CD8-positive, alpha-beta memory T cell (primary cell): ENCODE measurements around the gene FBXW11. TPM values are rescaled to one million over a fixed set of nuclear protein-coding genes. Genes with fewer than 3 reads are reported as not detected.

ENCODE experiments used
- CTCF ChIA-PET: fragments of 350-600 bp; sonication (Branson Sonifier 250); formaldehyde crosslinking; loops from one replicate; lab custom pipeline; 2021; ENCODE audit warnings: antibody characterized with exemption; lab: Charles Lee
- POLR2A ChIA-PET: fragments of 350-600 bp; sonication (Branson Sonifier 250); formaldehyde crosslinking; loops from one replicate; lab custom pipeline; 2021; ENCODE audit warnings: antibody characterized with exemption; lab: Charles Lee
- DNase-seq, 5 donors: peaks; one replicate each; pipeline versions ENCODE4 v3.0.0 to v3.0.0-alpha.2; 2020 to 2022; ENCODE audit warnings: mixed read lengths in 1 of 5
- H3K27ac ChIP-seq: one replicate; pipeline ENCODE4 v1.7.0; 2013; ENCODE audit warnings: low read depth, mild to moderate bottlenecking, low read length, moderate library complexity
- H3K27me3 ChIP-seq: 2 replicates; pipeline ENCODE4 v1.7.0; 2013; ENCODE audit warnings: low read length, mild to moderate bottlenecking; ENCODE audit not compliant: insufficient read depth, poor library complexity, severe bottlenecking
- H3K36me3 ChIP-seq: 2 replicates; pipeline ENCODE4 v1.7.0; 2013; ENCODE audit warnings: mild to moderate bottlenecking, low read length, moderate library complexity; ENCODE audit not compliant: insufficient read depth
- H3K4me1 ChIP-seq: 2 replicates; pipeline ENCODE4 v1.7.0; 2013; ENCODE audit warnings: mild to moderate bottlenecking, low read length, moderate library complexity; ENCODE audit not compliant: insufficient read depth
- H3K4me3 ChIP-seq: 2 replicates; pipeline ENCODE4 v1.7.0; 2013; ENCODE audit warnings: mild to moderate bottlenecking, low read length
- H3K9me3 ChIP-seq: 2 replicates; pipeline ENCODE4 v1.7.0; 2013; ENCODE audit warnings: mild to moderate bottlenecking, low read length
- H3K27ac Mint-ChIP-seq, 8 donors: one replicate each; pipeline ENCODE4 v1.8.0; 2020 to 2021; ENCODE audit warnings: mixed read lengths in 8 of 8, mild to moderate bottlenecking in 6 of 8, inconsistent platforms in 3 of 8, moderate library complexity in 3 of 8
- H3K27me3 Mint-ChIP-seq, 2 donors: one replicate each; pipeline ENCODE4 v1.8.0; 2020 to 2021; ENCODE audit warnings: mixed read lengths in 2 of 2, mild to moderate bottlenecking in 1 of 2, moderate library complexity in 1 of 2
- H3K36me3 Mint-ChIP-seq, 3 donors: one replicate each; pipeline ENCODE4 v1.8.0; 2020 to 2021; ENCODE audit warnings: mixed read lengths in 3 of 3, inconsistent platforms in 1 of 3, mild to moderate bottlenecking in 1 of 3
- H3K4me1 Mint-ChIP-seq, 3 donors: one replicate each; pipeline ENCODE4 v1.8.0; 2020 to 2021; ENCODE audit warnings: mixed read lengths in 3 of 3, inconsistent platforms in 1 of 3, mild to moderate bottlenecking in 1 of 3
- H3K4me3 Mint-ChIP-seq, 7 donors: one replicate each; pipeline ENCODE4 v1.8.0; 2020 to 2021; ENCODE audit warnings: mixed read lengths in 7 of 7, mild to moderate bottlenecking in 6 of 7, moderate library complexity in 4 of 7, inconsistent platforms in 2 of 7
- H3K9me3 Mint-ChIP-seq, 5 donors: one replicate each; pipeline ENCODE4 v1.8.0; 2020 to 2022; ENCODE audit warnings: mixed read lengths in 5 of 5, mild to moderate bottlenecking in 3 of 5, moderate library complexity in 2 of 5, inconsistent platforms in 1 of 5
- polyA plus RNA-seq: library from polyadenylated mRNA; unstranded; fragments of 300-500 nt; fragmentation: Illumina TruSeq; gene quantifications from one replicate; pipeline ENCODE4 v1.2.3, GENCODE V29; 2021
- total RNA-seq, 2 experiments: library from RNA; stranded (reverse); gene quantifications; one replicate each; pipeline ENCODE4 v1.2.3, GENCODE V29; 2021

Gene FBXW11
- total and polyA plus RNA-seq, 3 experiments from 2014 or later: 25.8 to 46.9 (median 44.7) TPM

GRCh38 chr5:171849585-171850323, 156.7 kb downstream of the FBXW11 start:
- peaks cover 0 to 9% (median 3%) of the 10 kb centered on the region in 3 donors for H3K36me3 Mint-ChIP-seq
- H3K9me3 Mint-ChIP-seq: no peaks in the 10 kb centered on the region
- CTCF ChIA-PET: no interaction called here
- no peak for DNase-seq
- no peaks in the 10 kb centered on the region for H3K27me3 ChIP-seq
- no peak overlapping the region for H3K27ac ChIP-seq
- H3K27me3 Mint-ChIP-seq: no peaks in the 10 kb centered on the region
- no peak overlapping the region for H3K4me3 Mint-ChIP-seq
- peaks cover 0 to 5% (median 0%) of the 10 kb centered on the region in 3 donors for H3K4me1 Mint-ChIP-seq
- no peaks in the 10 kb centered on the region for H3K9me3 ChIP-seq
- no peaks in the 10 kb centered on the region for H3K36me3 ChIP-seq
- POLR2A ChIA-PET: no interaction called here
- no peak overlapping the region for H3K4me3 ChIP-seq
- no peak overlapping the region for H3K27ac Mint-ChIP-seq
- no peaks in the 10 kb centered on the region for H3K4me1 ChIP-seq

- no peak overlapping the region for H3K4me3 ChIP-seq
- no peaks in the 10 kb centered on the region for H3K9me3 ChIP-seq
- POLR2A ChIA-PET: no interaction called here
- H3K27me3 ChIP-seq: no peaks in the 10 kb centered on the region
- H3K4me1 Mint-ChIP-seq: no peaks in the 10 kb centered on the region
- CTCF ChIA-PET: no interaction called here
- H3K36me3 Mint-ChIP-seq: peaks cover 0 to 8% (median 0%) of the 10 kb centered on the region in 3 donors
- DNase-seq: no peak
- no peaks in the 10 kb centered on the region for H3K36me3 ChIP-seq
- no peaks in the 10 kb centered on the region for H3K4me1 ChIP-seq
- H3K27me3 Mint-ChIP-seq: no peaks in the 10 kb centered on the region
- H3K27ac ChIP-seq: no peak overlapping the region
- peak overlapping the region in 1 of 8 donors; percentile 15 for H3K27ac Mint-ChIP-seq
- no peak overlapping the region for H3K4me3 Mint-ChIP-seq
- no peaks in the 10 kb centered on the region for H3K9me3 Mint-ChIP-seq
These were observed 157.4 kb downstream of the FBXW11 start for GRCh38 chr5:171848911-171849520.

GRCh38 chr5:171848486-171848885, 158.0 kb downstream of the FBXW11 start:
- peak overlapping the region in 1 of 8 donors; percentile 82 for H3K27ac Mint-ChIP-seq
- CTCF ChIA-PET: no interaction called here
- no peaks in the 10 kb centered on the region for H3K27me3 Mint-ChIP-seq
- H3K4me3 Mint-ChIP-seq: no peak overlapping the region
- no peaks in the 10 kb centered on the region for H3K4me1 Mint-ChIP-seq
- peaks cover 0 to 8% (median 0%) of the 10 kb centered on the region in 3 donors for H3K36me3 Mint-ChIP-seq
- POLR2A ChIA-PET: no interaction called here
- Histone ChIP-seq H3K4me3 (no peak overlapping the region), H3K9me3 (no peaks in the 10 kb centered on the region), H3K36me3 (no peaks in the 10 kb centered on the region), H3K27ac (no peak overlapping the region), H3K4me1 (no peaks in the 10 kb centered on the region), H3K27me3 (no peaks in the 10 kb centered on the region)
- H3K9me3 Mint-ChIP-seq: no peaks in the 10 kb centered on the region
- no peak for DNase-seq

GRCh38 chr5:171848006-171848405, 158.4 kb downstream of the FBXW11 start:
- no peak overlapping the region for H3K27ac ChIP-seq
- Mint-ChIP-seq H3K9me3 (no peaks in the 10 kb centered on the region), H3K36me3 (peaks cover 0 to 8% (median 0%) of the 10 kb centered on the region in 3 donors), H3K4me3 (no peak overlapping the region), H3K27ac (peak overlapping the region in 1 of 8 donors; percentile 82), H3K4me1 (no peaks in the 10 kb centered on the region), H3K27me3 (no peaks in the 10 kb centered on the region)
- H3K9me3 ChIP-seq: no peaks in the 10 kb centered on the region
- no peaks in the 10 kb centered on the region for H3K36me3 ChIP-seq
- no peak overlapping the region for H3K4me3 ChIP-seq
- no peaks in the 10 kb centered on the region for H3K4me1 ChIP-seq
- DNase-seq: no peak
- no peaks in the 10 kb centered on the region for H3K27me3 ChIP-seq
- CTCF ChIA-PET: no interaction called here
- POLR2A ChIA-PET: no interaction called here

GRCh38 chr5:171847026-171847425, 159.4 kb downstream of the FBXW11 start:
- H3K27me3 ChIP-seq: no peaks in the 10 kb centered on the region
- H3K4me1 ChIP-seq: no peaks in the 10 kb centered on the region
- H3K27me3 Mint-ChIP-seq: no peaks in the 10 kb centered on the region
- H3K4me3 ChIP-seq: no peak overlapping the region
- DNase-seq: no peak
- no peaks in the 10 kb centered on the region for H3K4me1 Mint-ChIP-seq
- no peaks in the 10 kb centered on the region for H3K36me3 ChIP-seq
- ChIA-PET POLR2A (no interaction called here), CTCF (no interaction called here)
- no peak overlapping the region for H3K4me3 Mint-ChIP-seq
- H3K9me3 ChIP-seq: no peaks in the 10 kb centered on the region
- no peak overlapping the region for H3K27ac Mint-ChIP-seq
- no peaks in the 10 kb centered on the region for H3K9me3 Mint-ChIP-seq
- no peak overlapping the region for H3K27ac ChIP-seq
- H3K36me3 Mint-ChIP-seq: peaks cover 0 to 8% (median 0%) of the 10 kb centered on the region in 3 donors

GRCh38 chr5:171846323-171846722, 160.1 kb downstream of the FBXW11 start:
- Histone ChIP-seq H3K36me3 (no peaks in the 10 kb centered on the region), H3K4me1 (no peaks in the 10 kb centered on the region), H3K27ac (no peak overlapping the region), H3K4me3 (no peak overlapping the region), H3K27me3 (no peaks in the 10 kb centered on the region), H3K9me3 (no peaks in the 10 kb centered on the region)
- Mint-ChIP-seq H3K27me3 (no peaks in the 10 kb centered on the region), H3K27ac (no peak overlapping the region), H3K9me3 (no peaks in the 10 kb centered on the region), H3K4me1 (no peaks in the 10 kb centered on the region), H3K4me3 (no peak overlapping the region), H3K36me3 (peaks cover 0 to 8% (median 0%) of the 10 kb centered on the region in 3 donors)
- DNase-seq: no peak
- CTCF ChIA-PET: no interaction called here
- POLR2A ChIA-PET: no interaction called here

DNA sequence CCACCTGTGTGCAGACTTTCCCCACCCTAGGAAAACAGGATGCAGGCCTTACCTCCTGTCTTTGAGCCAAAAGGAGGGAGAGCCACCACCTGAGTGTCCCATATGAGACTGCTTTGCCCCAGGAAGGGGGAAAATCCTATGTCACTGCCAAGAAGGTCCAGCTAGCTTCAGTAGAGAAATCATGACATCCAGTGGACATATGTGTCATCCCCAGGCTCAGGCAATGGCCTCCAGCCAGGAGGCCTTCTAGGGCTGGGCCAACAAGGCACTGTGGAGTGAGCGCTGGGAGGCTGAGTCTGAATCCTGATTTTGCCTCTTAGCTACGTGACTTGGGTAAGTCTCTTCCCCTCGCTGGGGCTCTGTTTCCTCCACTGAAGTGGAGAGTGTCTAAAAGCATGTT, 160.6 kb downstream of the FBXW11 start:
- no peaks in the 10 kb centered on the region for H3K27me3 Mint-ChIP-seq

DNA sequence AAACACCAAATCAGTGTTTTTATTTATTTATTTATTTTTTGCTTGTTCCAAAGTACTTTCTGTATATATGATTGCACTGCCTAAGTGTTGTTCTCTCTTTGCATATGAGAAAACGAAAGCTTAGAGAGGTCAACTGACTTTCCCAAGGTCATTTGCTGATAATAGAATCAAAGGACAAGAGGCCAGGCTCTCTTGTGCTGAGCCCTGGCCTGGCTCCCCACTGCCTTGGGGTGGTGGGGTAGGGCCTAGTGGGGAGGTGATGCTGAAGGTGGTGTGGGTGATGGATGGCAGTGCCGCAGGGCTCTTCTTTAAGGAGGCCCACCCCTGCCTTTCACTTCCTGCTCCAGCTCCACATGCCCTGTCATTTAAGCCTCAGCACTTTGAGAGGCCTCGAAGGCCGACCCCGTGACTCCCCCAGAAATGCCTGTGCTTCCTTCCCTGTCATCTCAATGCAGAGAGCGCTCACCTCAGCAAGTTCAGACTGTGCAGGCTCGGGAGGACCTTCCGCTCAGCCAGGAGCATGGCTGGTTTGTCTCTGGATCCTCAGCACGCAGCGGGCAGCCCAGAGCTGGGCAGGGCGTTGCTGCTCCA, 161.3 kb downstream of the FBXW11 start:
- Histone ChIP-seq H3K9me3 (no peaks in the 10 kb centered on the region), H3K36me3 (no peaks in the 10 kb centered on the region), H3K27ac (no peak overlapping the region), H3K4me1 (no peaks in the 10 kb centered on the region), H3K4me3 (no peak overlapping the region), H3K27me3 (no peaks in the 10 kb centered on the region)
- DNase-seq: no peak
- Mint-ChIP-seq H3K36me3 (peaks cover 0 to 8% (median 5%) of the 10 kb centered on the region in 3 donors), H3K4me1 (no peaks in the 10 kb centered on the region), H3K27me3 (no peaks in the 10 kb centered on the region), H3K4me3 (no peak overlapping the region), H3K27ac (no peak overlapping the region), H3K9me3 (no peaks in the 10 kb centered on the region)
- POLR2A ChIA-PET: no interaction called here
- CTCF ChIA-PET: no interaction called here

More for the DNA sequence above, 160.6 kb downstream of the FBXW11 start:
- no peaks in the 10 kb centered on the region for H3K9me3 ChIP-seq
- no peak overlapping the region for H3K27ac ChIP-seq
- DNase-seq: no peak
- H3K4me1 ChIP-seq: no peaks in the 10 kb centered on the region
- no peak overlapping the region for H3K27ac Mint-ChIP-seq
- no peaks in the 10 kb centered on the region for H3K36me3 ChIP-seq
- no peaks in the 10 kb centered on the region for H3K4me1 Mint-ChIP-seq
- H3K4me3 Mint-ChIP-seq: no peak overlapping the region
- no peaks in the 10 kb centered on the region for H3K27me3 ChIP-seq
- ChIA-PET POLR2A (no interaction called here), CTCF (no interaction called here)
- no peak overlapping the region for H3K4me3 ChIP-seq
- peaks cover 0 to 8% (median 3%) of the 10 kb centered on the region in 3 donors for H3K36me3 Mint-ChIP-seq
- no peaks in the 10 kb centered on the region for H3K9me3 Mint-ChIP-seq
